Lower lobe of right lung (tissue), 2 donors: Measurements from ENCODE around the gene GNA12. TPM values are rescaled to one million over a fixed set of nuclear protein-coding genes. Genes with fewer than 3 reads are reported as not detected.
"Not testable (repeated sequence)": the region's sequence is repeated elsewhere in the genome, so short reads cannot be mapped to it uniquely, and the experiment has no call there.

Experiments
- ATAC-seq, 2 donors: fragments of 200-7000 bp; cut with Tn5 transposase; one replicate each; pipeline ENCODE4 v1.9.1; 2020 to 2022; ENCODE audit warnings: mild to moderate bottlenecking in 2 of 2, moderate library complexity in 2 of 2
- DNase-seq: peaks from one replicate; pipeline ENCODE4 v3.0.0-alpha.2; 2020
- H3K27ac ChIP-seq: fragments of 200-600 bp; one replicate; pipeline ENCODE4 v1.8.0; 2022
- H3K27me3 ChIP-seq: fragments of 200-600 bp; one replicate; pipeline ENCODE4 v1.8.0; 2022; ENCODE audit warnings: low read depth
- H3K36me3 ChIP-seq: fragments of 200-600 bp; one replicate; pipeline ENCODE4 v1.8.0; 2022; ENCODE audit warnings: mild to moderate bottlenecking
- H3K4me1 ChIP-seq: fragments of 200-600 bp; one replicate; pipeline ENCODE4 v1.8.0; 2022
- H3K4me3 ChIP-seq: fragments of 200-600 bp; one replicate; pipeline ENCODE4 v1.8.0; 2022; ENCODE audit warnings: mild to moderate bottlenecking
- H3K9me3 ChIP-seq: fragments of 200-600 bp; one replicate; pipeline ENCODE4 v1.8.0; 2022
- intact Hi-C: fragments of 100-400 bp; cut with DNase I; formaldehyde crosslinking; loops from one replicate; pipeline ENCODE4 v1.11.0; 2022
- total RNA-seq: library from RNA; stranded (reverse); fragmentation: NEBNext Ultra II Directional; extraction: Animal tissue kit (Norgen Biotek cat#: 25700); gene quantifications from one replicate; pipeline ENCODE4 v1.2.1, GENCODE V29; 2021
- TF ChIP-seq, protein P1 (sequence below): fragments of 200-600 bp; IDR thresholded peaks from one replicate; pipeline ENCODE4 v1.8.0; 2022; ENCODE audit warnings: antibody characterized with exemption, mild to moderate bottlenecking
- donor health status: DM: no; HTN: yes; CAD: no; lungs with severe emphysema.

The GNA12 gene
- total RNA-seq, 1 donor from 2014 or later, result 41.6 TPM

DNA sequence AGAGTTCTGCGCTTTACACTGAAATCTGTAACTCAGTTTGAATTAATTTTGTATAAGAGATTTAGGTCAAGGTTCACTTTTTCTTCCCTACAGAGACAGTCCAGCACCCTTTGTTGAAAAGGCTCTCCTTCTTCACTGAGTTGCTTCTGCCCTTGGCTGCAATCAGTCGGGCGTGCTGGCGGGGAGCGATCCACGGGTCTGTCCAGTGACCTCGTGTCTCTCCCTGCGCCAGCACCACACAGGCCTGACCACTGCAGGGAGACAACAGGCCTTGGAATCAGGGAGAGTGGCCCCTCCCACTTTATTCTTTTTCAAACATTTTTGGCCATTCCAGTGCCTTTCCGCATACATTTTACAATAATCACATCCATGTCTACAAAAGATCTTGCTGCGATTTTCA is 89.2 kb downstream of the GNA12 start:
- H3K9me3 ChIP-seq, result no peaks in the 10 kb centered on the region
- no peaks in the 10 kb centered on the region for H3K36me3 ChIP-seq
- DNase-seq (no peak), ATAC-seq (no peak)
- H3K4me1 ChIP-seq, result peaks cover 28% of the 10 kb centered on the region
- intact Hi-C loops, result no loop called here
- no peaks in the 10 kb centered on the region for H3K27me3 ChIP-seq
- TF ChIP-seq, protein P1, sequence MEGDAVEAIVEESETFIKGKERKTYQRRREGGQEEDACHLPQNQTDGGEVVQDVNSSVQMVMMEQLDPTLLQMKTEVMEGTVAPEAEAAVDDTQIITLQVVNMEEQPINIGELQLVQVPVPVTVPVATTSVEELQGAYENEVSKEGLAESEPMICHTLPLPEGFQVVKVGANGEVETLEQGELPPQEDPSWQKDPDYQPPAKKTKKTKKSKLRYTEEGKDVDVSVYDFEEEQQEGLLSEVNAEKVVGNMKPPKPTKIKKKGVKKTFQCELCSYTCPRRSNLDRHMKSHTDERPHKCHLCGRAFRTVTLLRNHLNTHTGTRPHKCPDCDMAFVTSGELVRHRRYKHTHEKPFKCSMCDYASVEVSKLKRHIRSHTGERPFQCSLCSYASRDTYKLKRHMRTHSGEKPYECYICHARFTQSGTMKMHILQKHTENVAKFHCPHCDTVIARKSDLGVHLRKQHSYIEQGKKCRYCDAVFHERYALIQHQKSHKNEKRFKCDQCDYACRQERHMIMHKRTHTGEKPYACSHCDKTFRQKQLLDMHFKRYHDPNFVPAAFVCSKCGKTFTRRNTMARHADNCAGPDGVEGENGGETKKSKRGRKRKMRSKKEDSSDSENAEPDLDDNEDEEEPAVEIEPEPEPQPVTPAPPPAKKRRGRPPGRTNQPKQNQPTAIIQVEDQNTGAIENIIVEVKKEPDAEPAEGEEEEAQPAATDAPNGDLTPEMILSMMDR, result no peak
- no peak overlapping the region for H3K27ac ChIP-seq
- no peak overlapping the region for H3K4me3 ChIP-seq

DNA sequence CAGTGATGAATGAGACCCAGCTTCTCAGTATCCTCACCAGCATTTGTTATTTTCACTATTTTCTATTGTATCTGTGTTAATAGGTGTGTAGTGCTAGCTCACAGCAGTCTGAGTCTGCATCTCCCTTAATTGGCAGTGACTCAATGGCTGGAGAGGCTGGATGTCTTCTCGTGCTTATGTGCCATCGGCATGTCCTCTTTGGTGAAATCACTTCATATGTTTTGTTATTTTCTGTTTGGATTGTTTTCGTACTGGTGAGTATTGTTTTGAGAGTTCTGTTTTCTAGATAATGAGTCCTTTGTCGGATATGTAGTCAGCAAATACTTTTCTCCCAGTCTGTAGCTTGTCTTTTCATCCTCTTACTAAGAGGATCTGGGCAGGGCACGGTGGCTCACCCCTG is 90.0 kb downstream of the GNA12 start:
- TF ChIP-seq, protein P1, result no peak
- H3K36me3 ChIP-seq, result no peaks in the 10 kb centered on the region
- H3K4me3 ChIP-seq, result no peak overlapping the region
- peaks cover 20% of the 10 kb centered on the region for H3K4me1 ChIP-seq
- no peaks in the 10 kb centered on the region for H3K27me3 ChIP-seq
- H3K9me3 ChIP-seq, result no peaks in the 10 kb centered on the region
- ATAC-seq, result no peak
- no peak for DNase-seq
- H3K27ac ChIP-seq, result no peak overlapping the region
- intact Hi-C loops, result no loop called here

DNA sequence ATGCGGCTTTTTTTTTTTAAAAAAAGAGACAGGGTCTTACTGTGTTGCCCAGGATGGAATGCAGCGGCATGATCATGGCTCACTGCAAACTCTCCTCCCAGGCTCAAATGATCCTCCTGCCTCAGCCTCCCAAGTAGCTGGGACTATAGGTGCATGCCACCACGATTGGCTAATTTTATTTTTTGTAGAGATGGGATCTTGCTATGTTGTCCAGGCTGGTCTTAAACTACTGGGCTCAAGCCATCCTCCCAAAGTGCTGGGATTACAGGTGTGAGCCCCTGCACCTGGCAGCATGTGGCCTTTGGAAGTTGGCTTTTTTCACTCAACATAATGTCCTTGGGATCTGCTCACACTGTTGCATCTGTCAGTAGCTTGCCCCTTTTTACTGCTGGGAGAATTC is 91.0 kb downstream of the GNA12 start:
- no peaks in the 10 kb centered on the region for H3K27me3 ChIP-seq
- DNase-seq, result no peak
- no peak overlapping the region for H3K4me3 ChIP-seq
- no peaks in the 10 kb centered on the region for H3K9me3 ChIP-seq
- TF ChIP-seq, protein P1, result no peak
- H3K36me3 ChIP-seq, result no peaks in the 10 kb centered on the region
- no peak overlapping the region for H3K27ac ChIP-seq
- ATAC-seq, result no peak
- intact Hi-C loops, result no loop called here
- peaks cover 11% of the 10 kb centered on the region for H3K4me1 ChIP-seq

DNA sequence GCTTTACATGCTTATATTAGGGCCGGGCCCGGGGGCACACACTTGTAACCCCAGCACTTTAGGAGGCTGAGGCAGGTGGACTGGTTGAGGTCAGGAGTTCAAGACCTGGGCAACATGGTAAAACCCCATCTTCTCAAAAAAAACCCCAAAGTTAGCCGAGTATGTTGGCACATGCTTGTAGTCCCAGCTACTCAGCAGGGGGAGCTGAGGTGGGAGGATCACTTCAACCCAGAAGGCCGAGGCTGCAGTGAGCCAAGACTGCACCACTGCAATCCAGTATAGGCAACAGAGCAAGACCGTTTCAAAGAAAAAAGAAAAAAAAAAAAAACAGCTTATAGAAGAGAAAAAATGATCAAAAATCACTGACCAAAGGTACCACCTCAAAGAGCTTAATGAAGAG is 93.0 kb downstream of the GNA12 start:
- H3K4me1 ChIP-seq, result no peaks in the 10 kb centered on the region
- H3K9me3 ChIP-seq, result no peaks in the 10 kb centered on the region
- intact Hi-C loops, result no loop called here
- DNase-seq (no peak), ATAC-seq (no peak)
- no peaks in the 10 kb centered on the region for H3K36me3 ChIP-seq
- TF ChIP-seq, protein P1, result no peak
- no peak overlapping the region for H3K27ac ChIP-seq
- no peak overlapping the region for H3K4me3 ChIP-seq
- no peaks in the 10 kb centered on the region for H3K27me3 ChIP-seq

DNA sequence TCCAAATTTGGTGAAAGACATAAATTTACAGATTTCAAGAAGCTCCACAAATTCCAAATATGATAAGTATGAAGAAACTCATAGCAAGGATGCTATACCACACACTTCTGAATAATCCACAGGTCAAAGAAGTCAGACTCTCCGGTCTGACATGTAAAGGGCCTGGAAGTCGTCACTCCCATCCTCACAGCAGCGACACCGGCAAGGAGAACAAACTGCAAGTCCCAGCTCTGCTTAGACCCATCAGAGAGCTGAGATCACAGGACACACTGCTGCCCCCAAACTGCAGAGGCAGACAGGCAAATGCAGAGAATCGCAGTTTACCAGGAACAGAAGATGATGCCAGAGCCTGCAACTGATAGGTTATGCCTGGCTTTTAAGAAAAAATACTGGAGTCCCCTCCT is 94.1 kb downstream of the GNA12 start:
- H3K4me3 ChIP-seq, result no peak overlapping the region
- no peaks in the 10 kb centered on the region for H3K9me3 ChIP-seq
- no peaks in the 10 kb centered on the region for H3K36me3 ChIP-seq
- ATAC-seq (no peak), DNase-seq (no peak)
- no peaks in the 10 kb centered on the region for H3K27me3 ChIP-seq
- no peak overlapping the region for H3K27ac ChIP-seq
- TF ChIP-seq, protein P1, result no peak
- intact Hi-C loops, result no loop called here
- no peaks in the 10 kb centered on the region for H3K4me1 ChIP-seq

DNA sequence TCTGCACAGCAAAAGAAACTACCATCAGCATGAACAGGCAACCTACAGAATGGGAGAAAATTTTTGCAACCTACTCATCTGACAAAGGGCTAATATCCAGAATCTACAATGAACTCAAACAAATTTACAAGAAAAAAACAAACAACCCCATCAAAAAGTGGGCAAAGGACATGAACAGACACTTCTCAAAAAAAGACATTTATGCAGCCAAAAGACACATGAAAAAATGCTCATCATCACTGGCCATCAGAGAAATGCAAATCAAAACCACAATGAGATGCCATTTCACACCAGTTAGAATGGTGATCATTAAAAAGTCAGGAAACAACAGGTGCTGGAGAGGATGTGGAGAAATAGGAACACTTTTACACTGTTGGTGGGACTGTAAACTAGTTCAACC is 95.4 kb downstream of the GNA12 start:
- H3K27me3 ChIP-seq, ATAC-seq, H3K27ac ChIP-seq, H3K4me3 ChIP-seq, H3K36me3 ChIP-seq, DNase-seq, H3K9me3 ChIP-seq, intact Hi-C loops, H3K4me1 ChIP-seq: not testable (repeated sequence)

DNA sequence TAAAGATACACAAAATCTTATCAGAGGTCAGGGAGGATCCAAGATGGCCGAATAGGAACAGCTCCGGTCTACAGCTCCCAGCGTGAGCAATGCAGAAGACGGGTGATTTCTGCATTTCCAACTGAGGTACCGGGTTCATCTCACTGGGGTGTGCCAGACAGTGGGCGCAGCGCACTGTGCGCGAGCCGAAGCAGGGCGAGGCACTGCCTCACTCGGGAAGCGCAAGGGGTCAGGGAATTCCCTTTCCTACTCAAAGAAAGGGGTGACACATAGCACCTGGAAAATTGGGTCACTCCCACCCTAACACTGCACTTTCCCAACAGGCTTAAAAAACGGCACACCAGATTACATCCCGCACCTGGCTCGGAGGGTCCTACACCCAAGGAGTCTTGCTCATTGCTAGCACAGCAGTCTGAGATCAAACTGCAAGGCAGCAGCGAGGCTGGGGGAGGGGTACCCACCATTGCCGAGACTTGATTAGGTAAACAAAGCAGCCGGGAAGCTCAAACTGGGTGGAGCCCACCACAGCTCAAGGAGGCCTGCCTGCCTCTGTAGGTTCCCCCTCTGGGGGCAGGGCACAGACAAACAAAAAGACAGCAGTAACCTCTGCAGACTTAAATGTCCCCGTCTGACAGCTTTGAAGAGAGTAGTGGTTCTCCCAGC is 100.5 kb downstream of the GNA12 start:
- H3K36me3 ChIP-seq, DNase-seq, H3K4me3 ChIP-seq, ATAC-seq, intact Hi-C loops, H3K27me3 ChIP-seq, H3K4me1 ChIP-seq, H3K27ac ChIP-seq, H3K9me3 ChIP-seq: not testable (repeated sequence)
